Measurements from ENCODE around the gene DNAAF8. TPM values are rescaled to one million over a fixed set of nuclear protein-coding genes. Genes with fewer than 3 reads are reported as not detected.

Gene DNAAF8
- total and polyA plus RNA-seq, 2 of the 4 experiments (the other 2 are of a cell fraction), result 0.54 to 1.7 TPM

GRCh38 chr16:4706871-4707270 lies 27.5 kb upstream of the DNAAF8 start:
- H4K8ac ChIP-seq (ENCODE audit: low read depth in 2 of 2, low read length in 2 of 2), result no peak overlapping the region
- no peak overlapping the region for H3K4ac ChIP-seq (ENCODE audit: low read depth, low read length)
- H3K79me1 ChIP-seq (ENCODE audit: low read depth in 1 of 2, low read length in 2 of 2), result peaks cover 3 to 23% of the 10 kb centered on the region in 2 experiments; a peak in 2 of 4 replicates
- peaks cover 34% of the 10 kb centered on the region for H3K36me3 ChIP-seq (ENCODE audit: control insufficient read depth, insufficient read depth, low read length)
- H2AK9ac ChIP-seq (replicated peaks; ENCODE audit: low read depth, low read length, poor library complexity), result no peak overlapping the region
- no peaks in the 10 kb centered on the region for H3K9me3 ChIP-seq (ENCODE audit: control insufficient read depth, insufficient read depth, low read length)
- no peak overlapping the region for H3K4me3 ChIP-seq (ENCODE audit: insufficient read depth, low read depth, low read length)
- ATAC-seq (ENCODE audit: low read depth) (no peak), DNase-seq (no peak)
- peaks cover 3% of the 10 kb centered on the region; the same call in 1 of the 2 replicates for H3K9me1 ChIP-seq (ENCODE audit: insufficient read depth, low read length)
- H3K4me1 ChIP-seq (ENCODE audit: control insufficient read depth, insufficient read depth, low read length), result no peaks in the 10 kb centered on the region
- H3K18ac ChIP-seq (ENCODE audit: low read depth, low read length), result no peak overlapping the region
- H4K20me1 ChIP-seq (ENCODE audit: insufficient read depth, low read length), result peaks cover 10% of the 10 kb centered on the region; the same call in 1 of the 2 replicates
- H3K9ac ChIP-seq (ENCODE audit: low read depth, low read length), result no peak overlapping the region
- H3K4me2 ChIP-seq (ENCODE audit: low read depth, low read length), result no peak overlapping the region
- H2BK120ac ChIP-seq (ENCODE audit: low read depth, low read length), result no peak overlapping the region
- no peak overlapping the region for H4K5ac ChIP-seq (ENCODE audit: low read depth, low read length)
- BruUV-seq (replicated peaks), result no TSS peak
- H2BK15ac ChIP-seq (ENCODE audit: low read depth, low read length), result no peak overlapping the region
- CTCF ChIA-PET, result interaction anchor here (0.6 to 1.0 kb wide), 2 partner anchors 11 to 15 kb away, joined by 3 to 4 read pairs; no protein-coding TSS in a partner anchor
- WGBS, 2 experiments (ENCODE audit: extremely low coverage in 2 of 2, insufficient read length in 1 of 2), result 100% methylated on average over 2 of the region's 7 CpGs; no CpG with 5 or more reads in 1 of the 2 experiments
- dilution Hi-C loops (cut with HindIII; ENCODE audit: low sequenced_read_pairs, unreplicated experiment), result no loop called here
- no peak overlapping the region for H2BK5ac ChIP-seq (ENCODE audit: low read depth, low read length, poor library complexity, severe bottlenecking)
- no peak overlapping the region for H3K14ac ChIP-seq (replicated peaks; ENCODE audit: low read depth, low read length)
- no peaks in the 10 kb centered on the region for H3K27me3 ChIP-seq (ENCODE audit: control insufficient read depth, insufficient read depth, low read length)
- H2AFZ ChIP-seq (replicated peaks; ENCODE audit: low read length, poor library complexity), result no peak overlapping the region
- TF ChIP-seq CTCF (conservative IDR thresholded peaks at IDR 0.05; ENCODE audit: low read depth, low read length), result no peak
- TF ChIP-seq USF2 (IDR thresholded peaks at IDR 0.05; ENCODE audit: low read depth, low read length), result no peak
- no peak for TF ChIP-seq NFE2L2 (IDR thresholded peaks at IDR 0.05; ENCODE audit: low read depth, low read length)
- TF ChIP-seq MAFK (IDR thresholded peaks at IDR 0.05; ENCODE audit: low read depth, low read length), result no peak
- TF ChIP-seq CEBPB (IDR thresholded peaks at IDR 0.05; ENCODE audit: low read depth, low read length), result no peak
- TF ChIP-seq MAZ (IDR thresholded peaks at IDR 0.05; ENCODE audit: borderline replicate concordance, low read depth, low read length), result no peak
- no peak for TF ChIP-seq FOS (IDR thresholded peaks at IDR 0.05; ENCODE audit: low read depth, low read length)
- no peak for TF ChIP-seq BHLHE40 (IDR thresholded peaks at IDR 0.05; ENCODE audit: low read depth, low read length)
- TF ChIP-seq CHD1 (IDR thresholded peaks at IDR 0.05; ENCODE audit: low read depth, low read length), result no peak
- TF ChIP-seq RFX5 (IDR thresholded peaks at IDR 0.05; ENCODE audit: low read depth, low read length), result no peak
- no peak for TF ChIP-seq RAD21 (IDR thresholded peaks at IDR 0.05; ENCODE audit: low read length)
- TF ChIP-seq SMC3 (IDR thresholded peaks at IDR 0.05; ENCODE audit: low read depth, low read length), result no peak
- no peak for TF ChIP-seq RCOR1 (IDR thresholded peaks at IDR 0.05; ENCODE audit: insufficient replicate concordance, low read length)
- H3K27ac ChIP-seq (ENCODE audit: insufficient read depth, low read length), result no peak overlapping the region
- H2AK5ac ChIP-seq (ENCODE audit: low read depth, low read length), result no peak overlapping the region
- H3K23ac ChIP-seq (ENCODE audit: low read depth, low read length), result no peak overlapping the region
- H2BK20ac ChIP-seq (ENCODE audit: low read depth, low read length), result no peak overlapping the region
- POLR2A ChIA-PET (ENCODE audit: unreplicated experiment), result no interaction called here
- H4K91ac ChIP-seq (ENCODE audit: insufficient read depth, low read depth, low read length), result no peak overlapping the region
- in situ Hi-C loops (cut with MboI; ENCODE audit: low sequenced_read_pairs), result no loop called here
- no peak overlapping the region for H3K56ac ChIP-seq (ENCODE audit: extremely low read depth, insufficient read depth, low read length)
- intact Hi-C loops (cut with micrococcal nuclease), result no loop called here

Data from IMR-90 (cell line).